ENCODE results near the gene NMBR. TPM values are rescaled to one million over a fixed set of nuclear protein-coding genes. Genes with fewer than 3 reads are reported as not detected.
"Not testable (repeated sequence)": the region's sequence is repeated elsewhere in the genome, so short reads cannot be mapped to it uniquely, and the experiment has no call there.

Gene NMBR
- total RNA-seq: 4.9 TPM

GRCh38 chr6:142146828-142147662, at the start of gene NMBR, which contains the start of gene VTA1:
Gene NMBR, minus strand, starts transcription at chr6:142147122. Its CDS starts 58,464 bp downstream, at chr6:142088658.
Gene VTA1, plus strand, starts transcription at chr6:142147263. Its CDS starts 25 bp downstream, at chr6:142147288.
- FAIRE-seq: peak; percentile 74
- peak; percentile 56 to 76 for DNase-seq (ENCODE audit: low spot score in 2 of 2)

- DNase-seq (ENCODE audit: low spot score in 2 of 2) (no peak), FAIRE-seq (no peak)
These were observed 49.1 kb upstream of the NMBR start for GRCh38 chr6:142195862-142196541.

- DNase-seq (ENCODE audit: low spot score in 2 of 2) (no peak), FAIRE-seq (no peak)
These were observed 46.7 kb upstream of the NMBR start for GRCh38 chr6:142193621-142194020.

DNA sequence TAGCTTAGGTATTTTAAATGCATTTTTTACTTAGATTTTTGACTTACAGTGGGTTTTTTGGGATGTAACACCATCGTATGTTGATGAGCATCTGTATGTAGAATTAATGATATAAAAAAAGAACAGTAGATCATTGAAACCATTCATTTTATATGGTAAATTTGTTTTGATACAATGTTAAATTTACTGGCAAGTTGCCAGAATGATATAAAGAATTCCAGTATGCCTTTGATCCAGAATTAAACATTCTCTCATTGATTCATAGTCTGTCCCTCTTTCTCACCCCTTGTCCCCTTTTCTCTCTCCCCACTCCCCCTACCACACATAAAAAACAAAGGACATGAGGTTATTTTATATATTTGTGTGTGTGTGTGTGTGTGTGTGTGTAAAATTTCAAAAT, 45.4 kb upstream of the NMBR start:
- FAIRE-seq (no peak), DNase-seq (ENCODE audit: low spot score in 2 of 2) (no peak)

GRCh38 chr6:142189057-142189456, 42.1 kb upstream of the NMBR start:
- DNase-seq (ENCODE audit: low spot score in 2 of 2) (no peak), FAIRE-seq (no peak)

GRCh38 chr6:142188341-142188740, 41.4 kb upstream of the NMBR start:
- not testable (repeated sequence) for DNase-seq (ENCODE audit: low spot score in 2 of 2)

GRCh38 chr6:142187209-142187608, 40.3 kb upstream of the NMBR start:
- DNase-seq (ENCODE audit: low spot score in 2 of 2) (no peak), FAIRE-seq (no peak)

More at GRCh38 chr6:142188341-142188740, 41.4 kb upstream of the NMBR start:
- FAIRE-seq: not testable (repeated sequence)

- DNase-seq (ENCODE audit: low spot score in 2 of 2) (no peak), FAIRE-seq (no peak)
These were observed 38.7 kb upstream of the NMBR start for GRCh38 chr6:142185641-142186040.

DNA sequence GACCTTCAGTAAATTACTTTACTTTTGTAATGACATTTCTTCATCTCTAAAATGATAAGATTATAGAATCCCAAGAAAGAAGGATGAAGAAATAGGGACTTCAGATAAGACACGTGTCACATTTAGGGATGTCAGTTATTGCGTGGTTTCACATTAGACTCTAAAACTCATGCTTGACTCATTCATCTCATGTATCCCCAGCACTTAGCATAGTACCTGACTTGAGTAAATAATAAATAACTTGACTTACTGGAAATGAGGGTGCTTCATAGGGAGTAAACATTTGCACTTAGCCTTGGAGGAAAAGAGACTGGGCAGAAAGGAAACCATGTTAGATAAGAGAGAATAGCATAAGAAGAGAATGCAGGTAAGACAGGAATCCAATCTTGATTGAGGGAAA, 37.4 kb upstream of the NMBR start:
- DNase-seq (ENCODE audit: low spot score in 2 of 2) (no peak), FAIRE-seq (no peak)

DNA sequence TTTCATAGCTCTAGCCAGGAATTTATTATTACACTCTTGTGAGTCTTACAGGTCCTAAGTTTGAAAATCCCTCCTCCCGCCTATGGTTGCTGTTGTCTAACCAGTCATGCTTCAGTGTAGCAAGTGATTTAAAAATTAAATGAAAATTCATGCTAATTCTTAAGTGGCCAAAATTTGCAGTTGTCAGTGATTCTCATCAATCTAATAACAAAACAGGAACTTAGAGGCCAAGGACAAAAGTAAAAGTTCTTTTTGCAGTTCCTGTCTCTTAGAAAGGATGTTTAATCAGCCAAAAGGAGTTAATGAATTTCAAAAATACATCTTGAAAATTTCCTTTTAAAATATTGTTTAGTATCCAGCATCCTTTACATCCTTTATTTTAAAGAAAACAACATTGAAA, 36.4 kb upstream of the NMBR start:
- FAIRE-seq: no peak
- no peak for DNase-seq (ENCODE audit: low spot score in 2 of 2)

DNA sequence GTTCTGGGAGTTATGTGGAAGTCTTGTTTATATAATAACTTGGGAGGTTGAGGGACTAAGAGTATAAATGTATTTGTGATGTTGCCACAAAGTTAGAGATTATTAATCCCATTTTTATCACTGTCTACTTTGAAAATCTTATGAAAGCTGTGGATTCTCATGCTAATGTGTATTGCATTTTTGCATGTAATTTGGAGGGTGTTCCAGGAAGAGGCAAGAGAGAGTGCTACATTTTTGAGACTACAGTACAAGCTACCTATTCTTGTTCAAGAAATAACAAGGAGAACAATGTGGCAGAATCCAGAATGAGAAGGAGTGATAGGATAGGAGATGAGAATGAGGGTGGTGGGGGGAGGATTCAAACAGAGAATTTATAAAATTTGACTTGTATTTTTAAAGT, 35.1 kb upstream of the NMBR start:
- DNase-seq (ENCODE audit: low spot score in 2 of 2): no peak

GRCh38 chr6:142178129-142178528, 31.2 kb upstream of the NMBR start:
- FAIRE-seq (no peak), DNase-seq (ENCODE audit: low spot score in 2 of 2) (no peak)

More for the DNA sequence above, 35.1 kb upstream of the NMBR start:
- FAIRE-seq: no peak

DNA sequence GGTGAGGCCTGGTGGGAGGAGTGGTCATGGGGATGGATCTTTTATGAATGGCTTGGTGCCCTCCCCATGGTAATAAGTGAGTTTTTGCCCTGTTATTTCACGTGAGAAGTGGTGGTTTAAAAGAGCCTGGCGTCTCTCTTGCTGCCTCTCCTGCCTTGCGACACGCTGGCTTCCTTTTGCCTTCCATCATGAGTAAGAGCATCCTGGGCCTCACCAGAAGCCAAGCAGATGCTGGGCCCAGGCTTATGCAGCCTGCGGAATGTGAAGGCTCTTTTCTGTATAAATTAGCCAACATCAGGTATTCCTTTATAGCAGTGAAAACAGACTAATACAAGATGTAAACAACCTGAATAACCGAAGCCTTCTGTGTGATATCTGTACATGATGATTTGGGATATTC, 27.8 kb upstream of the NMBR start:
- DNase-seq (ENCODE audit: low spot score in 2 of 2) (no peak), FAIRE-seq (no peak)

DNA sequence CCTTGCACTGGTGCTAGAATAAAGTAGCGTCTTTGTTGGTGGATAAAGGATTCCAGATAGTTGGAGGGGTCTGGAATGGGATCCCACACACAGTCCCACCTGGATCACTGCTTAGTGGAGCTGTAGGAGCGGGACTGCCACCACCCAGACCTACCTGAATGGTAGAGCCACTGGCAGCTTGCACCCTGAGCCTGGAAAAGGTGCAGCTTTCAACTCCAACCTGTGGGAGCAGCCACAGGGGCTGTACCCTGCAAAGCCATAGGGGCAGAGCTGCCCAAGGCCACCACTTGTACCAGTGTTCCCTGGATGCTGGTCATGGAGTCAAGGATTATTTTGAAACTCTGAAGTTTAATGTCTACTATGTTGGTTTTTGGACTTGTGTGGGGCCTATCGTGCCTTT, 27.1 kb upstream of the NMBR start:
- DNase-seq (ENCODE audit: low spot score in 2 of 2) (no peak), FAIRE-seq (no peak)

GRCh38 chr6:142172758-142173157, 25.8 kb upstream of the NMBR start:
- FAIRE-seq: no peak
- DNase-seq (ENCODE audit: low spot score in 2 of 2): no peak

DNA sequence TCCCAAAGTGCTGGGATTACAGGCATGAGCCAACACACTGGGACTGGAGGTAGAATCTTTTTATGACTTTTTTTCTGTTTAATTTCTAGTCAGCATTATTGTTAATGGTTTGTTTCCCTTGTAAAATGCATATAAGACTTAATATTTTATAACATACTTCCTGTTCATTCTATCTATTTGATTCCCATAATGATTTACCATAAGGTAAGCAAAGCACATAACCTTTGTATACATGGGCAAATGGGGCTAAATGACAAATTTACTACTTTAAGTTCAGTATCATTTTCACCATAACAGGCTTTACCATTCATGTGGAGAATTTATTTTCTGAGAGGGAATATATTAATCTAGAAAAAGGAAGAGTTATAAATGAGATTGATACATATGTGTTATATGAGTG, 24.4 kb upstream of the NMBR start:
- FAIRE-seq: no peak
- no peak for DNase-seq (ENCODE audit: low spot score in 2 of 2)

GRCh38 chr6:142167486-142167885, 20.6 kb upstream of the NMBR start:
- no peak for FAIRE-seq
- DNase-seq (ENCODE audit: low spot score in 2 of 2): no peak

DNA sequence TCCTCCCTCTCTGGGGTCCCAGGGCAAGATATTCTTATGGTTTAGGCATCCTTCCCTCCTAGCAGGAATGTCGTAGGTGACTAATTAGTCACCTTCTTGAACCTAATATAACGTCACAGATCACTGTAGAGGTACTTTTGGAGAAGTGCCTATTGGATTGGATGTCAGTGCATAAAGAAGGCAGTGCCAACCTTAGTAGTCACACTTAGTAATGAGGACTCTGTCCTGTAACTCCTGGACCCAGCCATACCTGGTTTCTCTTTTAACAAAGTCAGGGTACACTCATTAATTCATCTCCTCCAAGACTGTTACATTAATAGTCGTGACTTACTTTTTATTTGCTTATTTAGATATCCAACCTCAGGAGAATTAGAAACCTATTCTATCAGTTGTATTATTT, 20.1 kb upstream of the NMBR start:
- no peak for FAIRE-seq
- no peak for DNase-seq (ENCODE audit: low spot score in 2 of 2)

- no peak for DNase-seq (ENCODE audit: low spot score in 2 of 2)
- FAIRE-seq: no peak
These were observed 18.3 kb upstream of the NMBR start for GRCh38 chr6:142165227-142165626.

GRCh38 chr6:142162780-142163179, 15.9 kb upstream of the NMBR start:
- FAIRE-seq (no peak), DNase-seq (ENCODE audit: low spot score in 2 of 2) (no peak)

DNA sequence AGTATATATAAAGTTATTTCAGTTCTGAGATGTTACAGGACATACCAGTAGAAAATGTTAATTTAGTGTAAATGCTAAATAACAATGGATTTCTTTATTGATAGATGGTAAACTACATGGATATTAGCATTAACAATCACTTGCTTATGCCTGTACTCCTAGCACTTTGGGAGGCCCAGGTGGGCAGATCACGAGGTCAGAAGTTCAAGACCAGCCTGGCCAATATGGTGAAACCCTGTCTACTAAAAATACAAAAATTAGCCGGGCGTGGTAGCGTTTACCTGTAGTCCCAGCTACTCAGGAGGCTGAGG, 9.8 kb upstream of the NMBR start:
- not testable (repeated sequence) for DNase-seq (ENCODE audit: low spot score in 2 of 2); FAIRE-seq
